Breast epithelium (tissue), 3 donors: ENCODE results near the gene ITPR3.

Experiments used
- CTCF ChIP-seq, 3 donors: fragments of 450-650 bp; IDR thresholded peaks; one replicate each; pipeline ENCODE4 v1.5.1; 2016 to 2017; ENCODE audit warnings: antibody characterized with exemption in 3 of 3, mild to moderate bottlenecking in 3 of 3, moderate library complexity in 3 of 3
- POLR2AphosphoS5 ChIP-seq, 3 donors: sonication (generic); formaldehyde crosslinking; IDR thresholded peaks; one replicate each; pipeline ENCODE4 v1.6.1; 2017; ENCODE audit warnings: antibody characterized with exemption in 3 of 3

- TF ChIP-seq POLR2AphosphoS5 (IDR thresholded peaks at IDR 0.05) = no peak
- TF ChIP-seq CTCF (IDR thresholded peaks at IDR 0.05) = no peak
Observed at GRCh38 chr6:33705268-33705885, 84.3 kb downstream of the ITPR3 start.
